Panc1 (cell line): ENCODE measurements around the gene NCR3LG1.

ENCODE experiments used
- POLR2AphosphoS5 ChIP-seq: IDR thresholded peaks from 2 replicates; pipeline ENCODE4 v1.6.1; 2012; ENCODE audit warnings: mild to moderate bottlenecking, low read depth, low read length, moderate library complexity
- TCF7L2 ChIP-seq: IDR thresholded peaks from 2 replicates; pipeline ENCODE4 v1.6.1; 2011; ENCODE audit warnings: mild to moderate bottlenecking, low read depth, low read length, inconsistent platforms
- TF ChIP-seq, protein P1 (sequence below): fragments of 450-650 bp; IDR thresholded peaks from 2 replicates; pipeline ENCODE4 v1.5.1; 2017; ENCODE audit warnings: mild to moderate bottlenecking
- TF ChIP-seq, protein P2 (sequence below), 2 experiments: IDR thresholded peaks; 2 replicates each; pipeline ENCODE4 v1.6.1; 2011 to 2012; ENCODE audit warnings: low read depth in 2 of 2, control low read depth in 1 of 2, low read length in 1 of 2, mild to moderate bottlenecking in 1 of 2, moderate library complexity in 1 of 2; ENCODE audit not compliant: insufficient read depth in 1 of 2

DNA sequence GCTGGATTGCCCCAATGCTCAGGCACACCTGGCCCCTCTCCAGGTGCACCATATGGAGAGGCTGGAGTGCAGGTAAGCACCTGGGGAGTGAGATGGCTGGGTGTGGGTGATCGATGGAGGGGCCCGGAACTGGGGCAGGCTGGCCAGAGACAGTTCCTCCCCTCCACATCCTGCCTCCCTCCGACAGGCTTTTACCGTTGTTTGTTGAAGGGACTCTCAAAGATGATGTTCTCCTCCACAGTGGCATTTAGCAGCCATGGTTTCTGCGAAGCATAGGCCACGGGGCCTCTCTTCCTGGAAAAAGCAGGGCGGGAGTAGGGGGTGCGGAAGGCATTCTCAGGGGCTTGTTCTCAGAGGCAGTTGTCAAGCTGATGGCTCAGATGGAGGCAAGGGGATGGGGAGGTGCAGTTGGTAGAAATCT, 62.7 kb downstream of the NCR3LG1 start:
- TF ChIP-seq, protein P1, sequence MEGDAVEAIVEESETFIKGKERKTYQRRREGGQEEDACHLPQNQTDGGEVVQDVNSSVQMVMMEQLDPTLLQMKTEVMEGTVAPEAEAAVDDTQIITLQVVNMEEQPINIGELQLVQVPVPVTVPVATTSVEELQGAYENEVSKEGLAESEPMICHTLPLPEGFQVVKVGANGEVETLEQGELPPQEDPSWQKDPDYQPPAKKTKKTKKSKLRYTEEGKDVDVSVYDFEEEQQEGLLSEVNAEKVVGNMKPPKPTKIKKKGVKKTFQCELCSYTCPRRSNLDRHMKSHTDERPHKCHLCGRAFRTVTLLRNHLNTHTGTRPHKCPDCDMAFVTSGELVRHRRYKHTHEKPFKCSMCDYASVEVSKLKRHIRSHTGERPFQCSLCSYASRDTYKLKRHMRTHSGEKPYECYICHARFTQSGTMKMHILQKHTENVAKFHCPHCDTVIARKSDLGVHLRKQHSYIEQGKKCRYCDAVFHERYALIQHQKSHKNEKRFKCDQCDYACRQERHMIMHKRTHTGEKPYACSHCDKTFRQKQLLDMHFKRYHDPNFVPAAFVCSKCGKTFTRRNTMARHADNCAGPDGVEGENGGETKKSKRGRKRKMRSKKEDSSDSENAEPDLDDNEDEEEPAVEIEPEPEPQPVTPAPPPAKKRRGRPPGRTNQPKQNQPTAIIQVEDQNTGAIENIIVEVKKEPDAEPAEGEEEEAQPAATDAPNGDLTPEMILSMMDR: no peak
- TF ChIP-seq TCF7L2: no peak
- TF ChIP-seq, protein P2, sequence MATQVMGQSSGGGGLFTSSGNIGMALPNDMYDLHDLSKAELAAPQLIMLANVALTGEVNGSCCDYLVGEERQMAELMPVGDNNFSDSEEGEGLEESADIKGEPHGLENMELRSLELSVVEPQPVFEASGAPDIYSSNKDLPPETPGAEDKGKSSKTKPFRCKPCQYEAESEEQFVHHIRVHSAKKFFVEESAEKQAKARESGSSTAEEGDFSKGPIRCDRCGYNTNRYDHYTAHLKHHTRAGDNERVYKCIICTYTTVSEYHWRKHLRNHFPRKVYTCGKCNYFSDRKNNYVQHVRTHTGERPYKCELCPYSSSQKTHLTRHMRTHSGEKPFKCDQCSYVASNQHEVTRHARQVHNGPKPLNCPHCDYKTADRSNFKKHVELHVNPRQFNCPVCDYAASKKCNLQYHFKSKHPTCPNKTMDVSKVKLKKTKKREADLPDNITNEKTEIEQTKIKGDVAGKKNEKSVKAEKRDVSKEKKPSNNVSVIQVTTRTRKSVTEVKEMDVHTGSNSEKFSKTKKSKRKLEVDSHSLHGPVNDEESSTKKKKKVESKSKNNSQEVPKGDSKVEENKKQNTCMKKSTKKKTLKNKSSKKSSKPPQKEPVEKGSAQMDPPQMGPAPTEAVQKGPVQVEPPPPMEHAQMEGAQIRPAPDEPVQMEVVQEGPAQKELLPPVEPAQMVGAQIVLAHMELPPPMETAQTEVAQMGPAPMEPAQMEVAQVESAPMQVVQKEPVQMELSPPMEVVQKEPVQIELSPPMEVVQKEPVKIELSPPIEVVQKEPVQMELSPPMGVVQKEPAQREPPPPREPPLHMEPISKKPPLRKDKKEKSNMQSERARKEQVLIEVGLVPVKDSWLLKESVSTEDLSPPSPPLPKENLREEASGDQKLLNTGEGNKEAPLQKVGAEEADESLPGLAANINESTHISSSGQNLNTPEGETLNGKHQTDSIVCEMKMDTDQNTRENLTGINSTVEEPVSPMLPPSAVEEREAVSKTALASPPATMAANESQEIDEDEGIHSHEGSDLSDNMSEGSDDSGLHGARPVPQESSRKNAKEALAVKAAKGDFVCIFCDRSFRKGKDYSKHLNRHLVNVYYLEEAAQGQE (IDR thresholded peaks at IDR 0.05; ENCODE audit: insufficient read depth in 1 of 2, low read depth in 2 of 2, low read length in 1 of 2): no peak
- no peak for TF ChIP-seq POLR2AphosphoS5
